Skin of body (tissue), 2 donors: ENCODE data around the gene CAPNS1. TPM values are rescaled to one million over a fixed set of nuclear protein-coding genes. Genes with fewer than 3 reads are reported as not detected.

ENCODE experiments used
- DNase-seq: peaks from one replicate; lab custom pipeline; 2025; lab: John Stamatoyannopoulos, UW
- total RNA-seq: library from RNA; depleted of rRNA; stranded (reverse); fragments of >200 nt; gene quantifications from one replicate; pipeline ENCODE4 v1.2.3, GENCODE V29; 2014

Gene CAPNS1
- 141 TPM for total RNA-seq

DNA sequence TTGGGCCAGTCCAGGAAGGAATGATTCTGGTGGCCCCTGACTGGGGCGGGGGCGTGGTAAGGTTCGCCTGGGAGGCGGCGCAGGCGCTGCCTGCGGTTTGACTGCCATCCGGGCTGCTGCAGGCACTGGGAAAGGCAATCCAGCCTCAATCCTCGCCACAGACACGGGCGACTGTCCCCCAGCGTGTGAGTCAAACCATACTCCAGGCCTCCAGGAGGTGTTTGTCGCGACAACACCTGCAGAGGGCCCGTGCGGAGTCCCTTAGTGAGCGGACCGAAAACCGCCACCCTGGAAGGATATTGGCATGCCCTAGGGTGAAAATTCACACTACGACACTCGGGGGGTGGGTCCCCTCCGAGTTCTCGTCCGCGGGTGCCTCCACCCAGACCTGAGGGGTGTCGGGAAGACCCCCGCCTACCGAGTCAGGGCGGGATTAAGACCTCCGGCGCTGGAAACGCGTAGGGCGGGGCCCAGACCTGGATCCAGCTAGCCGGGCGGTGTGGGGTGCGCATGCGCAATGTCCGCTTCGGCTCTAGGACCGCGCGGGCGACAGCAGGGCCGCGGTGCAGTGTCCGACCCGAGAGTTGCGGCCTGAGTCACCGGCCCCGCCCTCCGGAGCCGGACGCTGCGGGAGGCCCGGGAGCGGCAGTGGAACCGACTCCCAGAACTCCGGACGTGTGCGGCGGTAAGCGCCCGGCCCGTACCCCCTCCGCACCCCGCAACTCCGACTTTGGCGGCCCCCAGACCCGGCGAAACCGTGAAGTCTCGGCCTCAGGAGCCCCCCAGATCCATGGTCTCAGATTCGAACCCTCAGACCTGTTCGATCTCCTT, at the start of gene CAPNS1:
TSS of gene CAPNS1 (plus strand) at position 594 of the 831 bp plus-strand sequence. CDS start 946 bp downstream, outside the sequence.
- peak; percentile 94 for DNase-seq

- no peak for DNase-seq
Observed at GRCh38 chr19:36090910-36091695, 48.8 kb upstream of the CAPNS1 start.

GRCh38 chr19:36092566-36092965, 47.3 kb upstream of the CAPNS1 start:
- no peak for DNase-seq

GRCh38 chr19:36093146-36093662, 46.7 kb upstream of the CAPNS1 start:
- no peak for DNase-seq

GRCh38 chr19:36093687-36094086, 46.2 kb upstream of the CAPNS1 start:
- DNase-seq: no peak

DNA sequence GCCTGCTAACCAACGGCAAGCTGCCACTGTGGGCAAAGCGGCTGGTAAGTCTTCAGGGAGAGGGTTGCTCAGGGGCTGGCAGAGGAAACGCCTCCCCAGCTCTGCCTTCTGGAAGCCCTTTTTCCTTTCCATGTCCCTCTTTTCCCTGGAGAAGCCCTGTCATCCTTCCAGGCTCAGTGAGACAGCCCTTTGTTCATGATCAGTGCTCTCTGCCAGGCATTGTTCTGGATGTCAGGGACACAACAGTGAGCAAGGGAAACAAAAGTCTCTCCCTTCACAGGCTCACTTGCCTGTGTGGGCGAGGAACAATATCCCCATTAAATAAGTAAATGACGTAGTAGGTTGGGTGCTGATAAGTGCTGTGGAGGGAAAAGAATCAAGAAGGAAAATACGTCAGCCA, 42.8 kb upstream of the CAPNS1 start:
- no peak for DNase-seq

DNA sequence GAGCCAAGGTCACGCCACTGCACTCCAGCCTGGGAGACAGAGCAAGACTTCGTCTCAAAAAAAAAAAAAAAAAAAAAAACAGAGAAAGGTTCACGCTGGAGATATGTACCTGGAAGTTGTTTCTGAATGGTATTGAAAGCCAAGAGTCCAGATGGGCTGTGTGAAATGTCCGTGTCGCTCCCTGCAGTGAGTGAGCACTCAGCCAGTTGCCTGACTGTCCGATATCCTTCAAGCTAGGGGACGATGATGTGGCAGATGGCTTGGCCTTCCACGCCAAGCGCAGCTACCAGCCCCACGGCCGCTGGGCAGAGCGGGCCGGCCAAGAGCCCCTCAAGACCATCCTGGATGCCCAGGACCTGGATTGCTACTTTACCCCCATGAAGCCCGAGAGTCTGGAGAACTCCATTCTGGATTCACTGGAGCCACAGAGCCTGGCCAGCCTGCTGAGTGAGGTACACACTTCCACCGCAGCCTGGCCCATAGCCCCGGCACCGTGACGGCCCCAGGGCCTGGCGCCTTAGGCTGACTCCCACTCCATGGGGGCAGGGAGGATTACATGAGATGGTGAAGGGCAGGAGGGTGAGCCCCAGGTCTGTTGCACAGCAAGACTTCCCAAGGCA, 40.6 kb upstream of the CAPNS1 start:
- DNase-seq: no peak

GRCh38 chr19:36100476-36100875, 39.4 kb upstream of the CAPNS1 start:
- no peak for DNase-seq

DNA sequence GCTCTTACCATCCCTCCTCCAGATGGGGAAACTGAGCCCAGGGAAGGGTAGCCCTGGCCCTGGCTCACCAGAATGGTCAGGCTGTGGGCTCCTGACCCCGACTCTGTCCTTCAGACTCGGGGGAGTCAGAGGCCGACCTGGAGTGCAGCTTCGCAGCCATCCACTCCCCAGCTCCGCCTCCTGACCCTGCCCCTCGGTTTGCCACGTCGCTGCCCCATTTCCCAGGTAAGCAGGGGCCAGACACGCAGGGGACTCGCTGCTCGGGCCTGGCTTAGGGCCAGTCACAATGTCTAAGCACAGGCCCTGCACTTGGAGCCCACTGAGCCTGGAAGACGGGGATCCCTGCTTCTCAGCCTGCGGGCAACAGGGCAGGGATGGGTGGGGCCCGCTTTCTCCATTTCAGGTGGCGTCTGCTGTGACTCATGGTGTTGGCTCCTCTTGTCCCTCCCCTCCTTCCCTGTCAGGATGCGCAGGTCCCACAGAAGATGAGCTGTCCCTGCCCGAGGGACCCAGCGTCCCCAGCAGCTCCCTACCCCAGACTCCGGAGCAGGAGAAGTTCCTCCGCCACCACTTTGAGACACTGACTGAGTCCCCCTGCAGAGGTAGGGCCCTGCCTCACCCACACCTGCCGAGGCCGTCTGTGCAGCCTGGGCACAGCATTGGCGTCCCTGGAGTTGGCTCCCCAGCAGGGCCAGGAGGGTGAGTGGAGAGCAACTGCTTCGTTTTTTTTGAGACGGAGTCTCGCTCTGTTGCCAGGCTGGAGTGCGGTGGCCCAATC, 38.1 kb upstream of the CAPNS1 start:
- DNase-seq: no peak

- DNase-seq: no peak
Observed at GRCh38 chr19:36103040-36103626, 36.7 kb upstream of the CAPNS1 start.

DNA sequence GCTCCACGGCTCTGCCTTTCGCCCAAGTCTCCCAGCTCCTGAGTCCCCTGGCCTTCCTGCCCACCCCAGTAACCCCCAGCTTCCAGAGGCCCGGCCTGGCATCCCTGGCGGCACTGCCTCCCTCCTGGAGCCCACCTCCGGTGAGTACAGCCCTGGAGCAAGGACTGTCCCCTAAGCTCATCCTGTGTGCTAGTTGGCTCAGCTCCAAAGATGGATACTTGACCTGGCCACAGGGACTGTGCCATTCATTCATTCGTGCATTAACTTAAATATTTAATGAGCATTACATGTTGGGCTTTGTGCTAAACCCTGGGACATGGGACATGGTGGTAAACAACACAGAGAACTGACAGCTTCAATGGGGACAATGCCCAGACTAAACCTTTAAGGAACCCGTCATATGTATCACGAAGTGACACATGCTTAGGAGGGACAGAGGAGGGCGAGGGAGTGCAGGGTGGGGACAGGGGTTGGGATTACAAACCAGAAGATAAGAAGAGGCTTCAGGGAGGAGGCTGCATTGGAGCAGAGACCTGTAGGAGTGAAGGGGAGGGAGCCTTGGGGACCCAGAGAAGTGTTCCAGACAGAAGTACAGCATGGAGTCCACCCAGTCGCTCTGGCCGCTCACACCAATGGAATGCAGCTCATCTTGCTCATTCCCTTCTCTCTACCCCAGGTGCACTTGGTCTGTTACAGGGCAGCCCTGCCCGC, 35.9 kb upstream of the CAPNS1 start:
- DNase-seq: no peak

- no peak for DNase-seq
Observed at GRCh38 chr19:36106441-36106840, 33.4 kb upstream of the CAPNS1 start.

GRCh38 chr19:36106991-36107390, 32.9 kb upstream of the CAPNS1 start:
- no peak for DNase-seq

DNA sequence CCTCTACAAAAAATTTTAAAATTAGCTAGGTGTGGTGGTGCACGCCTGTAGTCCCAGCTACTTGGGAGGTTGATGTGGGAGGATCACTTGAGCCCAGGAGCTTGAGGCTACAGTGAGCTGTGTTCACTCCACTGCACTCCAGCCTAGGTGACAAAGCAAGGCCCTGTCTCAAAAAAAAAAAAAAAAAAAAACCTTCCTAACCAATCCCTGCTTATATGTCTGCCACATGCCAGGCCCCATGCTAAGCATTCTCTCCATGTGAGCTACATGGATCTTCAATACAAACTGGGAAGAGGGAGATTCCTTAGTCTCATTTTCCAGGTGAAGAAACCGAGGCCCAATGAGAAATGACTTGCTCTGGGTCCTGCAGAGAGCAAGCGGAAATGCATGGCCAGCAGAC, 31.2 kb upstream of the CAPNS1 start:
- no peak for DNase-seq

DNA sequence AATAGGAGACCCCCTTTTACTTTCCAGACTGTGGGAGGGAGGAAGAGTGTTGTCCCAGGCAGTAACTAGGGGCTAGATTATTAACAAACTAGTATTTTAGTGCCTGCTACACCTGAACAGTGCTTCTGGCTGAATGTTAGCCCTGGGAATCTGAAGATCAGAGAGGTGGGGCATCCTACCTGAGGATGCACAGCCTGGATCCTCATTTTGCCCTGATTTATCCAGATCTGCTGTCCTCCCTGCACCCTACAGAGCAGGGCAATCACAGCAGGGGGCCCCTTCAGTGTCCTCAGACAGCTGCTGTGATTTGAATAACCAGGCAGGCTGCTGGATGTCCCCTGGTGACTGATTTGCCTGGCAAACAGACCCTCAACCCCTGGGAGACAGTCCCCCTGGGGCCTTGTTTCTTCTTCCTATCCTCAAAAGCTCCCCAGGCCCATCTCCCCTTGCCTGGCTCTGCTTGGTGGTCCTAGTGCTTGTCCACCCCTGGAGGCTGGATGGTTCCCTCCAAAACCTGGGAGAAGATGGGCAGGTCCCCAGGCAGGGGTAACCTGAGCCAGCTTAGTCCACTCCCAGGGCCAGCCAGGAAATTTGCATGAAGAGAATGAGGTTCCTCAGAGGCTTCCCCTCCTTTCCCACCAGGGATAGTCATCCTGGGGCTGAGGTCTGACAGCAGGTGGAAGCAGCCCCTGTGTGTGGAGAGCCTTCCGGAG, 29.2 kb upstream of the CAPNS1 start, which contains the start of gene OVOL3:
TSS of gene OVOL3 (plus strand) at position 657 of the 713 bp plus-strand sequence. CDS start 60 bp downstream, outside the sequence.
- DNase-seq: no peak

GRCh38 chr19:36111200-36111539, 28.7 kb upstream of the CAPNS1 start:
- no peak for DNase-seq

- DNase-seq: no peak
Observed at GRCh38 chr19:36112678-36113077, 27.2 kb upstream of the CAPNS1 start.

- no peak for DNase-seq
Observed at GRCh38 chr19:36113425-36113824, 26.4 kb upstream of the CAPNS1 start.
